ENCODE results near the gene FZD7.

Gene FZD7

DNA sequence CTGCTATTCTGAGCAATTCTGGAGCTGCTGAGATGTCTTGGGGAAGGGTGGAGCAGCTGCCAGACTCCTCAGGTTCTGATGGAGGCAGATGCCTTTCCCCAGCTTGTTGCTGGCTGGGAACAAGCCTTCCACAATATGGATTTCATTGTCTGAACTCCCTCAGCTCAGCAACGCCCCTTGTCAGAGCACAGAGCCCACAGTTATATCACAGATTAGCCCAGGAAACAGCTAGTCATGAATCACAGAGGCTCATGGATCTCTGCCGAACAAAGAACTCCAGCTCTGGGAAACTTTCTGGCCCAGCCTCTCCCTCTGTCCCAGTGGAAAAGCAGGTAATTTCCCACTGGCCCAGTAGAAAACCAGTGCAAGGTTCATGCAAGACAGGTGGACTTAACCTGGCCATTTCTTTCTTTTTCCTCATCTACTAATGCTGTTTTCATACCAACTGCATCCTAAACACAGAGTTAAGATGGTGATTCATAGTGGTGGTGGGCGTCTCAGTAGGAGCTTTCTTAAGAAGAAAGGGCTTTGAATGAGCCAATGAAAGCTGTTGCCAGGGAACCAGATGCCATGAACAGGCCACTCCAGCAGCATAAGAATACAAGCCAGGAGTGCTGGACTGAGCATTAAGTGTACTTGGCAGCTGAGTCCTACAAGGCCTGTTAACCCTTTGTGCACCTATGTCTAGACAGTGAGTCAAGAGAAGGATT is 30.7 kb downstream of the FZD7 start:
- H3K4me3 ChIP-seq (ENCODE audit: low read depth, low read length): no peak overlapping the region
- DNase-seq (ENCODE audit: low read depth): no peak
- TF ChIP-seq, protein P1, sequence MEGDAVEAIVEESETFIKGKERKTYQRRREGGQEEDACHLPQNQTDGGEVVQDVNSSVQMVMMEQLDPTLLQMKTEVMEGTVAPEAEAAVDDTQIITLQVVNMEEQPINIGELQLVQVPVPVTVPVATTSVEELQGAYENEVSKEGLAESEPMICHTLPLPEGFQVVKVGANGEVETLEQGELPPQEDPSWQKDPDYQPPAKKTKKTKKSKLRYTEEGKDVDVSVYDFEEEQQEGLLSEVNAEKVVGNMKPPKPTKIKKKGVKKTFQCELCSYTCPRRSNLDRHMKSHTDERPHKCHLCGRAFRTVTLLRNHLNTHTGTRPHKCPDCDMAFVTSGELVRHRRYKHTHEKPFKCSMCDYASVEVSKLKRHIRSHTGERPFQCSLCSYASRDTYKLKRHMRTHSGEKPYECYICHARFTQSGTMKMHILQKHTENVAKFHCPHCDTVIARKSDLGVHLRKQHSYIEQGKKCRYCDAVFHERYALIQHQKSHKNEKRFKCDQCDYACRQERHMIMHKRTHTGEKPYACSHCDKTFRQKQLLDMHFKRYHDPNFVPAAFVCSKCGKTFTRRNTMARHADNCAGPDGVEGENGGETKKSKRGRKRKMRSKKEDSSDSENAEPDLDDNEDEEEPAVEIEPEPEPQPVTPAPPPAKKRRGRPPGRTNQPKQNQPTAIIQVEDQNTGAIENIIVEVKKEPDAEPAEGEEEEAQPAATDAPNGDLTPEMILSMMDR (IDR thresholded peaks at IDR 0.05; ENCODE audit: insufficient read depth, low read depth, low read length, missing control alignments): no peak

DNA sequence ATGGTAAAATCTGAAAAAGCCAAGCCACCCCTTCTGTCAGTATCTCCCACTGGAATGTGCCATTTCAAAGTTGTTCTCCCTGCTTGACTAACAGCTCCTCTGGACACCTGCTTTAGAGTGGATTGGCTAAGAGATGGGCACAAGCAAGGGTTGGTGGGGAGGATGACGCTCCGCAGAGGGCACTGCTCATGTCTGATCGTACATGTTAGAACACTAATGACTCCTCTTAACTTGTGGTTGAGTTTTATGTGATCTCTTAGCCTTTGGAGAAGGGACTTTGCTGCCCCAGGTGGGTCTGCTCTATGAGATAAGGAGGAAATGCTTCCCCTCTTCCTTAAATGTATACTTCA is 31.2 kb downstream of the FZD7 start:
- no peak for DNase-seq (ENCODE audit: low read depth)
- TF ChIP-seq, protein P1 (IDR thresholded peaks at IDR 0.05; ENCODE audit: insufficient read depth, low read depth, low read length, missing control alignments): no peak
- no peak overlapping the region for H3K4me3 ChIP-seq (ENCODE audit: low read depth, low read length)

DNA sequence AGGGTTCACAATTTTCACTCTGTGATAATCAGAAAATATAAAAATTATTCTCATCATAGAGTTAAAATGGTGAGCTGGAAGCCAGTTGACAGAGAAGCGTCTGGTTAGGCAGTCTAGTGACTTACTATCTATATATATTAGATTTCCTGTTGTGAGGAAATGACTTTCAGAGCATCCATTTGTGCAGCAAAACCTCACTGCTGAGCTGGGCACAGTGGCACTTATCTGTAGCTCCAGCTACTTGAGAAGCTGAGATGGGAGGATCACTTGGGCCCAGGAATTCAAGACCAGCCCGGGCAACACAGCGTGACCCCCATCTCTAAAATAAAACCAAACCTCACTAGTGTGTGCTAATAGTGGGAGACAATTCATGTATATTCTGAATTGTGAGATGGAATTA is 32.2 kb downstream of the FZD7 start:
- H3K4me3 ChIP-seq (ENCODE audit: low read depth, low read length): no peak overlapping the region
- TF ChIP-seq, protein P1 (IDR thresholded peaks at IDR 0.05; ENCODE audit: insufficient read depth, low read depth, low read length, missing control alignments): no peak
- no peak for DNase-seq (ENCODE audit: low read depth)

DNA sequence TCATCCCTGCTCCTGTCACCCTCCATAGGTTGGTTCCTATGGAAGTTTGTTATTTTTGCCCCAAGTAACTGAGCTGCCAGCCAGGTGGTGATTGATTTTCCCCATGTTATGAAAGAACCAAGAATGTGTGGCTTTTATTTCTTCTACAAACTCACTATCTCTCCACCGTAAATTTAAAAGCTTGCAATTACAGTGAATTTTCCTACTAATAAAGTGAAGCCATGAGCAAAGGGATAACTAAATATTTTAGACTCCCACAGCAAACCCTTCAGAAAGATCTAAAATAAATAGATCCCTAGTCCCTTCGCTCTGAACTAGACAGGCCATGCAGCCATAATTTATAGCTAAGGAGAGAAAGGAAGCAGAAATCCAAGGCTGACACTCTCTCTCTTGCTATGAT is 33.2 kb downstream of the FZD7 start:
- TF ChIP-seq, protein P1 (IDR thresholded peaks at IDR 0.05; ENCODE audit: insufficient read depth, low read depth, low read length, missing control alignments): no peak
- DNase-seq (ENCODE audit: low read depth): no peak
- no peak overlapping the region for H3K4me3 ChIP-seq (ENCODE audit: low read depth, low read length)

DNA sequence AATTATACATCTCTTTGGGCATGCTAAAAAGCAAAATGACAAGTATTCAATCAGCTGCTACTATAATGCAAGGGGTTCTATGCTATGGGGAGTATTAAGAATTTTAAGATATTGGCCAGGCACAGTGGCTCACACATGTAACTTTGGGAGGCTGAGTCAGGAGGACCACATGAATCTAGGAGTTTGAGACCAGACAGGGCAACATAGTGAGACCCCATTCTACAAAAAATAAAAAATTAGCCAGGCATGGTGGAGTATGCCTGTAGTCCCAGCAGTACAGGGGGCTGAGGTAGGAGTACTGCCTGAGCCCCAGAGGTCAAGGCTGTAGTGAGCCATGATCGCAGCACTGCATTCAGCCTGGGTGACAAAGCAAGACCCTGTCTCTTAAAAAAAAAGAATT is 33.9 kb downstream of the FZD7 start:
- DNase-seq (ENCODE audit: low read depth): no peak
- no peak overlapping the region for H3K4me3 ChIP-seq (ENCODE audit: low read depth, low read length)
- TF ChIP-seq, protein P1 (IDR thresholded peaks at IDR 0.05; ENCODE audit: insufficient read depth, low read depth, low read length, missing control alignments): no peak

DNA sequence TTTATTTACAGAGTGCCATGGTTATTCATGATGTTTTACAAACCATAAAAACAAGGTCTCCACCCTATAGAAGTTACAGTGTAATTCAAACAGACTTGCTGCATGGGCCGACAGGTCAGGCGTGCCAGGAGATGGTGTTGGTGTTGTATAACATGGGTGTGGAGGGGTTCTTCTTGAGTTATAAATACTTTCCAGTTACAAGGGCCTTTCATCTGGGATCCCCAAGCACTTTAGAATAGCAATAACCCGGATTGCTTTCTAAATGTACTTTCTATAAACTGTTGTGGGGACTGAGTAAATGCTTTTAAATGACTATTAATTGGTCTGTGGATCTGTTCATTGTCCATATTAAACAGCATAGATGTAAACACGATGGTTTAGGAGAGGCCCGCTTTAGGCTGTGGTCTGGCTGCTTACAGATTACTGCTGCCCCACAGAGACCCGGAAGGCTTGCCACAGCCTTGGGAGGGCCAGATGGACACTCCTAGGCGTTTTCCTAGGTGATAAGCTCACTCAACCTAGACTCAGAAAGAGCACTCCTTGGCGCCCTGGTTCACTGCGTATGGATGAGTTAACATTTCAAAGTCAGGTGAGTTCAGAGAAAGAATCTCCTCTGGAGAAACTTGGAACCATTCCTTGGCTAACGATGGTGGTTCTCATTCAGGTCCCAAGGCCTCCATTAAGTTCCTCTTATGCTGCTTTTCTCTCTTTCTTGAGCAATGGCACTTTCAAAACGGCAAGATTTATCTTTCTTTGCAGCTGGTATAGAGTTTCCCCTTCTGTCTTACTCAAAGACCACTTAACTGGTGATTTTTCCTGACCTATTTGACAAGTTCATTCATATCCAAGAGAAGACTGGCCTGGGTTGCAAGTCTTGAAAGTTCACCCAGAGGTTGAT is 35.8 kb downstream of the FZD7 start:
- no peak for DNase-seq (ENCODE audit: low read depth)
- H3K4me3 ChIP-seq (ENCODE audit: low read depth, low read length): no peak overlapping the region
- TF ChIP-seq, protein P1 (IDR thresholded peaks at IDR 0.05; ENCODE audit: insufficient read depth, low read depth, low read length, missing control alignments): no peak
